Activated T-cell treated with anti-CD3 and anti-CD28 coated beads for 1 hour (primary cell): ENCODE measurements around the gene ATF7IP2.
"Not testable (repeated sequence)": the region's sequence is repeated elsewhere in the genome, so short reads cannot be mapped to it uniquely, and the experiment has no call there.

ENCODE experiments used
- DNase-seq: peaks from one replicate; pipeline ENCODE4 v3.0.0-alpha.2; 2020; ENCODE audit warnings: low read depth

Gene ATF7IP2, protein sequence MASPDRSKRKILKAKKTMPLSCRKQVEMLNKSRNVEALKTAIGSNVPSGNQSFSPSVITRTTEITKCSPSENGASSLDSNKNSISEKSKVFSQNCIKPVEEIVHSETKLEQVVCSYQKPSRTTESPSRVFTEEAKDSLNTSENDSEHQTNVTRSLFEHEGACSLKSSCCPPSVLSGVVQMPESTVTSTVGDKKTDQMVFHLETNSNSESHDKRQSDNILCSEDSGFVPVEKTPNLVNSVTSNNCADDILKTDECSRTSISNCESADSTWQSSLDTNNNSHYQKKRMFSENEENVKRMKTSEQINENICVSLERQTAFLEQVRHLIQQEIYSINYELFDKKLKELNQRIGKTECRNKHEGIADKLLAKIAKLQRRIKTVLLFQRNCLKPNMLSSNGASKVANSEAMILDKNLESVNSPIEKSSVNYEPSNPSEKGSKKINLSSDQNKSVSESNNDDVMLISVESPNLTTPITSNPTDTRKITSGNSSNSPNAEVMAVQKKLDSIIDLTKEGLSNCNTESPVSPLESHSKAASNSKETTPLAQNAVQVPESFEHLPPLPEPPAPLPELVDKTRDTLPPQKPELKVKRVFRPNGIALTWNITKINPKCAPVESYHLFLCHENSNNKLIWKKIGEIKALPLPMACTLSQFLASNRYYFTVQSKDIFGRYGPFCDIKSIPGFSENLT

GRCh38 chr16:10385725-10386516 is at the start of gene ATF7IP2:
TSS of gene ATF7IP2 (plus strand) at chr16:10386061. CDS start at chr16:10430621, 44,560 bp downstream.
- peak; percentile 84 for DNase-seq

DNA sequence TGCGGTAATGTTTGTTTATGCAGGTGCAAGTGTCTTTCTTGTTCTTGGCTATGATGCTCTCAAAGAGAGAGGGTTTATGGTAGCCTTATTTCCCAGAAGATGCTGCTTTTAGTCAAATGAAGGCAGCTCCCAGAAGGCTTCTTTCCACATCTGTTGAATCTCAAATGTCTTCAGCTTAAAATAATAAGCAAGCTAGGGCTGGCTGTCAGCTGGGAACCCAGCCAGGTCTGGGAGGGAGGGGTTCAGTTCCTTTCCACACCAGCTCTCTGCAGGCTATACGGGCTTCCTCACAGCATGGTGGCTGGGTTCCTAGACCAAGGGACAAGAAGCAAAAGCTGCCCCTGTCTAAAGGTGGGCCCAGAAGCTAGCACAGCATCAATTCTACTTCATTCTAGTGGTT is 47.4 kb upstream of the ATF7IP2 start:
- no peak for DNase-seq

DNA sequence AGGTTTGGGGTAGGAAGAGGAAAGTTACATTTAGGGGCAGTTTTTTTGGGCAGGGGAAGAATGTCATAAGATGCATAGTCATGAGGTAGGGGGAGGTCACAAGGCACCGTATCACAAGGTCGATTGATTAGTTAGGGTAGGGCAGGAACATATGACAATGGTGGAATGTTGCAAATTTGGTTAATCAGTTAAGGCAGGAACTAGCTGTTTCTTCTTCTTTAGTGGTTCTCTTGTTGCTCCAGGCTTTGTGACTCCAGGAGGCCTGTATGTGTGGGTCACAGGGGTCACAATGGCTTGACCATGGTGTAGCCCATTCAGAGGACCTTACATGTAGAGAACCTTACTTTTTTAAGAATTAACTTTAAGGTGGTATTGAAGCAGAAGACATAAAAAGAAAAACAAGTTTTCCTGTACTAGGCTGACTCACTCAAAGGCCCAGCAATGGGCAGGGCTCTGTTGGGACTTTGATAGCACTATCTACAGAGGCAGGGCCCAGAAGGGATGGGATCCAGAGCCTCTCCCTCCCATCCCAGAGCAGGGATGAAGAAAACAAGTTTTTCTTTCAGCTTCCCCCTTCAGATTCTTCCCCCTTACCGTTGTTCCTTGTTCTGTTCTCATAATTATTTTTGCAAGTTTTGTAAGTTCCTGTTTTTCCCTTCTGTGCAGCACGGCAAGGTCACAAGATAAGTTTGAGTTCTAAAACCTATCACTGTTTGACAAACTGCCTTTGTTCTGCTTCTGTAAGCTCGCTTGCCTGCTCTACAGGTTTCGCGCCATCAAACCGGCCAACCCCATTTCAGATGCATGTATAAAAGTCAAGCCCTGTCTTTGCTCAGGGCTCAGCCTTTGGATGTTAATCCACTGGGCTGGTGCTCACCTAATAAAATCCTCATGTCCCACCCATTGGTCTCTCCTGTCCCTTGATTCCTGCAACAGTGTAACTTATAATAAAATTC is 45.8 kb upstream of the ATF7IP2 start:
- no peak for DNase-seq

DNA sequence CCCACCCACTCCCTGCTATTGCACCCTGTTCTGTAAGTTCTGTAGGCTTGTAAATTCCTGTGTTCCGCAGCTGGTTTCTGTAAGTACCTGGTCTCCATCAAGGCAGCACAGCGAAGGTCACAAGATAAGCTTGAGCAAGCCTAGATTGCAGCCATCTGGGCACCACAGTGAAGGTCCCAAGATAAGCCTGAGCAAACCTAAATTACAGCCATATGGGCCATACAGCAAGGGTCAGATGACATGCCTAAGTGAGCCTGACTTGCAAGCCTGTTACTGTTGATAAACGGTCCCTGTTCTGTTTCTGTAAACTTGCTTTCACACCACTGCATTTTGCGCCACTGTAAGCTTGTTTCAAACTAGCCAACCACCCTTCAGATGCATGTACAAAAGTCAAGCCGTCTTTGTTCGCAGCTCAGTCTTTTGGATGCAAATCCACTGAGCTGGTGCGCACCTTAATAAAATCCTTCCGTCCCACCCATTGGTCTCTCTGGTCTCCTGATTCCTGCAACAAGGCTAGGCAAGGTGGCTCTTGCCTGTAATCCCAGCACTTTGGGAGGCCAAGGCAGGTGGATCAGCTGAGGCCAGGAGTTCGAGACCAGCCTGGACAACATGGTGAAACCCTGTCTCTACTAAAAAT is 42.6 kb upstream of the ATF7IP2 start:
- no peak for DNase-seq

DNA sequence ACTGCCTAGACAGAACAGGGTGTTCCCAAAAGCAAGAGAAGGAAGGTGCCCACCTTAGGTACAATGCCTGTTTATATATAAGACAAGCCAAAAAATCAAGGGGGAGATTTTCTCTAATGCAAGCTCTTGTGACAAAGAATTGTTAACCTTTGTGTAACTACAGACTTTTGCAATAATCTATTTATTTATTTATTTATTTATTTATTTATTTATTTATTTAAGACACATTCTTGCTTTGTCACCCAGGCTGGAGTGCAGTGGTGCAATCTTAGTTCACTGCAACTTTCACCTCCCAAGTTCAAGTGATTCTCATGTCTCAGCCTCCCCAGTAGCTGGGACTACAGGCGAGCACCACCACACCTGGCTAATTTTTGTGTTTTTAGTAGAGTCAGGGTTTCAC is 41.2 kb upstream of the ATF7IP2 start:
- not testable (repeated sequence) for DNase-seq

DNA sequence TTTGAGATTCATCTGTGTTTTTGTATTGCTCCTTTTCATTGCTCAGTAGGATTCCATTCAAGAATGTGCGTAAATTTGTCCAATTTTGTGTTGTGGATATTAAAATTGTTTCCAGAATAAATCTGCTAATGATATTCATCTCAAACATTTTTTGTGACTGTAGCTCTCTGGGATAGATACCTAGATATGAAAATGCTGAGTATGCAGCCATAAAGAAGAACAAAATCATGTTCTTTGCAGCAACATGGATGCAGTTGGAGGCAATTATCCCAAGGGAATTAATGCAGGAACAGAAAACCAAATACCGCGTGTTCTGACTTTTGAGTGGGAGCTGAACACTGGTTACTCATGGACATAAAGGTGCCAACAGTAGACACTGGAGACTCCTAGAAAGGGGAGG is 40.2 kb upstream of the ATF7IP2 start:
- DNase-seq = no peak

- no peak for DNase-seq
Measured at GRCh38 chr16:10349851-10350250, 36.0 kb upstream of the ATF7IP2 start.

- DNase-seq = no peak
Measured at GRCh38 chr16:10352262-10352661, 33.6 kb upstream of the ATF7IP2 start.

- DNase-seq = no peak
Measured at GRCh38 chr16:10355589-10355988, 30.3 kb upstream of the ATF7IP2 start.

GRCh38 chr16:10356870-10357842 is 28.7 kb upstream of the ATF7IP2 start:
- DNase-seq = no peak

DNA sequence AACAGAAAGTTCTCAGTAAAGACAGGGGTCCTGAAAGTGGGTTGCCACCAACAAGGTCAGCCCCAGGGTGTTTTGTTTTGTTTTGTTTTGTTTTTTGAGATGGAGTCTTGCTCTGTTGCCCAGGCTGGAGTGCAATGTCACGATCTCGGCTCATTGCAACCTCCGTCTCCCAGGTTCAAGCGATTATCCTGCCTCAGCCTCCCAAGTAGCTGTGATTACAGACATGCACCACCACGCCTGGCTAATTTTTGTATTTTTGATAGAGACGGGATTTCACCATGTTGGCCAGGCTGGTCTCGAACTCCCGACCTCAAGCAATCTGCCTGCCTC is 24.1 kb upstream of the ATF7IP2 start:
- DNase-seq = not testable (repeated sequence)

DNA sequence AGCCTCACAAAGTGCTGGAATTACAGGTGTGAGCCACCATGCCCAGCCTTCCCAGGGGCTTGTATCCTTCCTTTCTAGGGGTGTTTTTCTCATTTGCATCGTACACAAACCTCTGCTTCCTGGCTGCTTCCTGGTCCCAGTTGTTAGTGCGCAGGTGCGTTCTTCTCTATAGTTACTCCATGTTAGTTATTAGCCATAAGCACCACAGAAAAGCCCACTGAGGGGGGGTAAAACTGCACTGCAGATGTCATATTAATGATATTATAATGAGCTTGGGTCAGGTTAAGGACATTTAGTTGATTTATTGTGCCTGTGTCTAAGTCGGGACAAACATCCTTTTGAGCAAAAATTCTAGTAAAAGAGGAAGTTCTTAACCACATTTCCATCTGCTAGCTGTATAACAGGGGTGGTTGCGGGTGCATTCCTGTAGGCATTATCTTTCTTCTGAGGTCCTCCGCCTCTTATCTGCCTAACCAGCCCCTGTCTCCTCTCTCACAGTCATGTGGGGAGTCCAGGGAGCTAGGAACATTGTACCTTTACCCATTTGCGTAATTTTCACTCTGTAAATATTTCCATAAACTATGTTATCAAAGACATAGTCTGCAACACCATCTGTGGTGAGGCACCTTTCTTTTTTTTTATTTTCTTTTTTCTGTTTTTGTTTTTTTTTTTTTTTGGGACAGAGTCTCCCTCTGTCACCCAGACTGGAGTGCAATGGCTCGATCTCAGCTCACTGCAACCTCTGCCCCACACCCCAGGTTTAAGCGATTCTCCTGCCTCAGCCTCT is 23.6 kb upstream of the ATF7IP2 start:
- no peak for DNase-seq

DNA sequence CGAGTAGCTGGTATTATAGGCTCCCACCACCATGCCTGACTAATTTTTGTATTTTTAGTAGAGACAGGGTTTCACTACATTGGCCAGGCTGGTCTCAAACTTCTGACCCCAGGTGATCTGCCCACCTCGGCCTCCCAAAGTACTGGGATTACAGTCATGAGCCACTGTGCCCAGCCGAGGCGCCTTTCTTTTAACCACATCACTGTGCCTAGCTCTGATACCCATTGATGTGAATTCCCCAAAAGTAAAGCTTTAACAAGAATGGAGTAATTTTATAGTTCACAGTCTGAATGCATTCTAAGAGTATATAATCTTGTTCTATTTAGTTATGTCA is 23.0 kb upstream of the ATF7IP2 start:
- DNase-seq = not testable (repeated sequence)

DNA sequence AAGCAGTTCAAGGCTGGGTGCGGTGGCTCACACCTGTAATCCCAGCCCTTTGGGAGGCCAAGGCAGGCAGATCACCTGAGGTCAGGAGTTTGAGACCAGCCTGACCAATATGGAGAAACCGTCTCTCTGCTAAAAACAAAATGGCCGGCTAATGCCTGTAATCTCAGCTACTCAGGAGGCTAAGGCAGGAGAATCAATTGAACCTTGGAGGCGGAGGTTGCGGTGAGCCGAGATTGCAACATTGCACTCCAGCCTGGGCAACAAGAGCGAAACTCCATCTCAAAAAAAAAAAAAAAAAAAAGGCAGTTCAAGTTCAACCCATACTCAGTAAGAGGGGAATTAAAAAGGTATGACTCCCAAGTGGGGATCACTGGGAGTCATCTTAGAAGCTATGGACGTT is 19.2 kb upstream of the ATF7IP2 start:
- not testable (repeated sequence) for DNase-seq

- no peak for DNase-seq
Measured at GRCh38 chr16:10367616-10368188, 18.2 kb upstream of the ATF7IP2 start.

GRCh38 chr16:10368969-10369551 is 16.8 kb upstream of the ATF7IP2 start:
- no peak for DNase-seq

- DNase-seq = no peak
Measured at GRCh38 chr16:10370096-10370726, 15.7 kb upstream of the ATF7IP2 start.

GRCh38 chr16:10371592-10371991 is 14.3 kb upstream of the ATF7IP2 start:
- DNase-seq = no peak
